LNCAP (cell line): ENCODE measurements around the gene GALNT10.

Experiments
- TF ChIP-seq, protein P1 (sequence below): fragments of 450-650 bp; IDR thresholded peaks from 2 replicates; pipeline ENCODE4 v1.5.1; 2017; ENCODE audit warnings: mild to moderate bottlenecking

Gene GALNT10

DNA sequence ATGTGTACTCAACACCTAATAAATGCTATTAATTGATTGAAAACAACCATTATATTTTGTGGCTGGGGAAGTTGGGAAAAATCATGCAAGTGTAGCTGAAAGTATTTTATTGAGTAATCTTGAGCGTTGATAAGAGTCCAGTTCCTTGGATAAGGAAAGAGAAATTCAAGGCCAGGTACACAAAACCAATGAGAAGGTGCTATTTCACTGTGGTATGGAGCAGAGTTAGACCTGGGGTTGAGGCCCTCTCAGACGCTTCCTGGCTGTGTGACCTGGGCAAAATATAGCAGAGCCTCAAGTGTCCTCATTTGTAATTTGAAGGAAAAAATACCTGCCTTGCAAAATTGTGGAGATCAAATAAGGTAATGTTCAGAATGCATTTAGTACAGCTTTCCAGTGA, 50.1 kb downstream of the GALNT10 start:
- TF ChIP-seq, protein P1, sequence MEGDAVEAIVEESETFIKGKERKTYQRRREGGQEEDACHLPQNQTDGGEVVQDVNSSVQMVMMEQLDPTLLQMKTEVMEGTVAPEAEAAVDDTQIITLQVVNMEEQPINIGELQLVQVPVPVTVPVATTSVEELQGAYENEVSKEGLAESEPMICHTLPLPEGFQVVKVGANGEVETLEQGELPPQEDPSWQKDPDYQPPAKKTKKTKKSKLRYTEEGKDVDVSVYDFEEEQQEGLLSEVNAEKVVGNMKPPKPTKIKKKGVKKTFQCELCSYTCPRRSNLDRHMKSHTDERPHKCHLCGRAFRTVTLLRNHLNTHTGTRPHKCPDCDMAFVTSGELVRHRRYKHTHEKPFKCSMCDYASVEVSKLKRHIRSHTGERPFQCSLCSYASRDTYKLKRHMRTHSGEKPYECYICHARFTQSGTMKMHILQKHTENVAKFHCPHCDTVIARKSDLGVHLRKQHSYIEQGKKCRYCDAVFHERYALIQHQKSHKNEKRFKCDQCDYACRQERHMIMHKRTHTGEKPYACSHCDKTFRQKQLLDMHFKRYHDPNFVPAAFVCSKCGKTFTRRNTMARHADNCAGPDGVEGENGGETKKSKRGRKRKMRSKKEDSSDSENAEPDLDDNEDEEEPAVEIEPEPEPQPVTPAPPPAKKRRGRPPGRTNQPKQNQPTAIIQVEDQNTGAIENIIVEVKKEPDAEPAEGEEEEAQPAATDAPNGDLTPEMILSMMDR = no peak

DNA sequence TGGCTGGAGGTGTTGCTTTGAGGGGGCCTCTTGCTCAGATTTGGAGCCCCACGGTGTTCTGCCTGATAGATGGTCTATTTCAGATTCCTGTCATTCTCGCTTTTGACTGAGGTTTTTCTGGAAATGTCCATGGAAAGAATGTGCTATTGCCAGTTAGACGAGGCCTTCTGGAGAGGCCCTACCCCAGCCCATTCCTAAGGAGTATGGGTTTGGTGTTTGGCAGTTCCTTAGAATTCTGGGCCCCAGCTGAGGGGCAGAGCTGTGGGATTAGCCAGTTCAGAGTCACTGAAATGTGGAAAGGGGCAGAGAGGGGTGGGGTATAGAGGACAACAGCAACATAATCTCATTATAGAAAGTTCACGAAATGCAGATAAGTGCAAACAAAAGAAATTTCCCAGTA, 50.5 kb downstream of the GALNT10 start:
- TF ChIP-seq, protein P1 = no peak

DNA sequence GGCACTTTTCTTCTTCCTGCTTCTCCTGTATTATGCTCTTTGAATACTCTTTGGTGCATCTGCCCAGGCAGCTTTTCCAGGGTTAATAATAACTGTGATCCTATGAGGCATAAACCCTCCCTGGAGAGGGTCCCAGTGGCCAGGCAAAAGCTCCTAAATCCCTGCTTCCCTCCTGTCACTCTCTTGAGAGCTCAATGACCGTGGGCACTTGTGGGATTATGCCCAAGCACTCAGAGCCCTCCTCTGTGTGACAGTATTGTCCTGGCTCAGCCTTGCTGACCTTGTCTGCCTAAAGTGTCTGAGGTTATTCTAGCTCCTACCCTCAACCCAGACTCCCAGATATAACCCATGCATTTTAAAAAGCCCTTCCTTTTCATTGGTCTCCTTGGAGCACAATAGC, 51.9 kb downstream of the GALNT10 start:
- TF ChIP-seq, protein P1 = no peak

DNA sequence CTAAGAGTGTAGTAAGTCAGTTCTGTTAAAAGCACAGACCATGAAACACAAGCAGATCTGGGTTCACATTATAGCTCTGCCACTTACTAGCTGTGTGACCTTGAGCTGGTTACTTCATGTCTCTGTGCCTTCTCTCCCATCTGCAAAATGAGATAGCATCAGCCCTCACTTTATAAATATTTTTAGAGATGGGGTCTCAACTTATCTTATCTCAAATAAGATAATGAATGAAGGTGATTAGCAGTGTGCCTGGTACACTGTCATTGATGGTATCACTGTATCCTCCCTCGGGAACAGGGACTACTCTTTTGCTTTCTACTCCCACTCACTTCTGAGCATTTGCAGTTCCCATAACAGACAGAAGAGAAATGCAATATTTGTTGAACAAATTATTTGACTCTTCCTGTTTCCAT, 52.4 kb downstream of the GALNT10 start:
- TF ChIP-seq, protein P1 = no peak

DNA sequence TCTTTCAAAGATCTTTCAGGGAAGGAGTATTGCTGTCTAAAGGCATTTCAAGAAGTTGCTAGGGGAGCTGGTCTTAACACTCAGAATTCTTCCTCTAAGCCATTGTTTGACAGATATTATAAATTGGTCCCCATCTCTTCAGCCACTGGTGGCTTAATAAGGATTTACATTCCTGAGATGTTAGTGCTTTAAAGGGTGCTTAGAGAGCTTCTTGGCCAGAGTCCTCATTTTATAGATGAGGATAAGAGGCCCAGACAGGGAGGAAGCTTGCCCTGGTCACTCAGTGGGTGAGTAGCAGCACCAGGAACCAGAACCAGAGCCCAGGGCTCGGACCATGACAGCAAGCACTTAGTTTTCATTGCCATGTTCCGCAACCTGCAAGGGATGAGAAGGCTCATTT, 53.2 kb downstream of the GALNT10 start:
- TF ChIP-seq, protein P1 = no peak

DNA sequence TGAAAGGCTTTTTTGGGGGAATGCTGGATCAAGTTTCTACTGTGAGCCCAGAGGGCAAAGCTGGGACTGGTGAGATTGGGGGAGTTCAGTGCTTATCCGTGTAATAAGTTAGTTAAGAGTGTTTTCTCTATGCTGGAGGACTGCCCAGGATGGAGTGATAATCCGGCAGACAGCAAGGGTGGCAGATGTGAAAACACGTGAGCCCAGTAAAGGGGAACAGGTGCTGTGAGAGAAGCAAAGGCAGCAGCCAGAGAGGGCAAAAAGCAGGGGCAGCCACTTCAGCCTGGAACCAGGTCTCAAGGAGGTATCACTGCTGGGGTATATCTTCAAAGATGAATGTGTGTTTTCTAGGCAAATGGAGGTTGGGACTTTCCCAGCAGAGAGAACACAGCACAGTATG, 53.9 kb downstream of the GALNT10 start:
- TF ChIP-seq, protein P1 = no peak

DNA sequence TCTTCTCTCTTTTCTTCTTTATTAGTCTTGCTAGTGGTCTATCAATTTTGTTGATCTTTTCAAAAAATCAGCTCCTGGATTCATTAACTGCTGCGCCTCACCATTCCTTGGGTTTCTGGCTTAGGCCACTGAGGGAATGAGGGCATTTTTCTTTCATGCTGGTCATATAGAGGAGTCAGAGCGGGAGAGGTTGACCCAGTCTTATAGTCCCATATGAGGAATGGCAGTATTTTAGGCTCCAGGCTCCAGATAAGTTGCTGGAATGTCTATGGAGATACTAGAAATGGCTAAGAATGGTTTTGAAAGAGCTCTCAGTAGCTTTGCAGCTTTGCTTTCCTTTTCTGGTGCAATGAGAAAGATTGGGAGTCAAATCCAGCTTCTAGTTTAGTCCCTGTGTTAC, 58.2 kb downstream of the GALNT10 start:
- TF ChIP-seq, protein P1 = no peak

DNA sequence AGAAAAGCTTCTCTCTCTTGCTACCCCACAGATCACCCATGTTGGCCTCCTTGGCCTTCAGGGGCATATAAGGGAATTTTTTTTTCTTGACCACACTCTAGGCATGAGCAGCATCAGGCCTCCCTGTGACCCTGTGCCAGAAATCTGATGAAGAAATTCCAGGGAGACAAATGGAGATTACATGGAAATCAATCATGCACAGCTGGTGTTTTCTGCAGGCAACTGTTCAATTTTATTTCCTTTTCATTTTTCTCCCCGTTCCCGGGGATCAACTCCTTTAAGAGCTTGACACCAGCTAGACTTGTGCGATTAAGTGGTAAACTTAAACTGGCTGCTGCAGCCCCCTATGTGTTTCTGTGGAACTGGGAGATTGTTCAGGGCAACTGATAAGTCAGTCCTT, 59.3 kb downstream of the GALNT10 start:
- TF ChIP-seq, protein P1 = no peak
